Colonic mucosa (tissue), 4 donors: ENCODE data around the gene SLC1A7. TPM values are rescaled to one million over a fixed set of nuclear protein-coding genes. Genes with fewer than 3 reads are reported as not detected.

Source experiments
- DNase-seq: peaks from one replicate; pipeline ENCODE4 v3.0.0-alpha.2; 2020
- H3K27ac ChIP-seq: fragments of 200-600 bp; one replicate; pipeline ENCODE4 v1.8.0; 2021
- H3K27me3 ChIP-seq: fragments of 200-600 bp; one replicate; pipeline ENCODE4 v1.8.0; 2021
- H3K36me3 ChIP-seq: fragments of 200-600 bp; one replicate; pipeline ENCODE4 v1.8.0; 2021
- H3K4me1 ChIP-seq: fragments of 200-600 bp; one replicate; pipeline ENCODE4 v1.8.0; 2021; ENCODE audit warnings: mild to moderate bottlenecking
- H3K4me3 ChIP-seq: fragments of 200-600 bp; one replicate; pipeline ENCODE4 v1.8.0; 2021
- H3K9ac ChIP-seq, 2 donors: one replicate each; pipeline ENCODE4 v1.7.0; 2013; ENCODE audit warnings: control low read depth in 2 of 2, low read depth in 2 of 2, low read length in 2 of 2
- H3K9me3 ChIP-seq: fragments of 200-600 bp; one replicate; pipeline ENCODE4 v1.8.0; 2021
- intact Hi-C: fragments of 100-400 bp; cut with DNase I; formaldehyde crosslinking; loops from one replicate; pipeline ENCODE4 v1.14.1; 2022
- total RNA-seq, 2 donors: library from RNA; stranded (reverse); fragmentation: NEBNext Ultra II Directional in 1 of 2; extraction: Animal tissue kit (Norgen Biotek cat#: 25700) in 1 of 2; gene quantifications; one replicate each; pipeline ENCODE4 v1.2.1, GENCODE V29; 2021
- TF ChIP-seq, protein P1 (sequence below): fragments of 200-600 bp; IDR thresholded peaks from one replicate; pipeline ENCODE4 v1.8.0; 2022; ENCODE audit warnings: antibody characterized with exemption, mild to moderate bottlenecking
- donor health status: healthy.
- donor health status: DM: no; HTN: no; CAD: no.
- donor health status: DM: no; HTN: no; CAD: no.

The SLC1A7 gene
- 1 to 10 TPM in 1 of 2 donors, under 1 TPM in 1; 0.50 to 1.1 TPM for total RNA-seq

DNA sequence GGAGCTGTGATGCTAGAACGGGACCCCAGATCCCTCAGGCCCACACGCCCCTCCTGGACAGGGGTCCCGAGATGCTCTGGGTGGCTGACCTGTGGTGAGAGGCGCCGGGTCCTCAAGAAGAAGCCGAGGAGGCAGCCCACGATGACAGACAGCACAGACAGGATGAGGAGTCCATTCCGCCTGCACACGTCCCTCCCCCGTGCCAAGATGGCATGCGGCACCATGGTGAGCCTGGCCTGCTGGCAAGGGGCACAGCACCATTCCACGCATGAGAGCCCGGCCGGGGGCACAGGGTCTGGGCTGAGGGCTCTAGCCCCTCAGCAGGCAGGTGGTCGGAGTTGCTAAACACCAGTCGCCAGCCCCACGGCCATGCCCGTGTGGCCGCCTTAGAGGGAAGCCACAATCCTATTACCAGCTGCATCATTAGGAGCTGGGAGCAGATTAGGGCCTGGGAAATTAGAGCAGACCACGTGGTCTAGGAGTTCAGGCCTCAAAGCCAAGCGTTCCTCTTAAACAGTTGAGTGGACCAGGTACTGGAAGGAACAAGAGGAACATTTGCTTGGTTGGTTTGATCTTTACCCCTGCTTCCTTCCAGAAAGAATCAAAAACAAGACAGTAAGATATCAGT, at the start of gene SLC1A7:
Gene SLC1A7 (minus strand): TSS at position 413 of the 628 bp plus-strand sequence. CDS start 189 bp downstream, at position 224.
- H3K27me3 ChIP-seq: no peaks in the 10 kb centered on the region
- H3K4me1 ChIP-seq: no peaks in the 10 kb centered on the region
- no peak within 1 kb of the TSS for H3K9ac ChIP-seq
- H3K4me3 ChIP-seq: no peak within 1 kb of the TSS
- DNase-seq: no peak
- no peaks in the 10 kb centered on the region for H3K36me3 ChIP-seq
- intact Hi-C loops: no loop called here
- H3K9me3 ChIP-seq: no peaks in the 10 kb centered on the region
- TF ChIP-seq, protein P1, sequence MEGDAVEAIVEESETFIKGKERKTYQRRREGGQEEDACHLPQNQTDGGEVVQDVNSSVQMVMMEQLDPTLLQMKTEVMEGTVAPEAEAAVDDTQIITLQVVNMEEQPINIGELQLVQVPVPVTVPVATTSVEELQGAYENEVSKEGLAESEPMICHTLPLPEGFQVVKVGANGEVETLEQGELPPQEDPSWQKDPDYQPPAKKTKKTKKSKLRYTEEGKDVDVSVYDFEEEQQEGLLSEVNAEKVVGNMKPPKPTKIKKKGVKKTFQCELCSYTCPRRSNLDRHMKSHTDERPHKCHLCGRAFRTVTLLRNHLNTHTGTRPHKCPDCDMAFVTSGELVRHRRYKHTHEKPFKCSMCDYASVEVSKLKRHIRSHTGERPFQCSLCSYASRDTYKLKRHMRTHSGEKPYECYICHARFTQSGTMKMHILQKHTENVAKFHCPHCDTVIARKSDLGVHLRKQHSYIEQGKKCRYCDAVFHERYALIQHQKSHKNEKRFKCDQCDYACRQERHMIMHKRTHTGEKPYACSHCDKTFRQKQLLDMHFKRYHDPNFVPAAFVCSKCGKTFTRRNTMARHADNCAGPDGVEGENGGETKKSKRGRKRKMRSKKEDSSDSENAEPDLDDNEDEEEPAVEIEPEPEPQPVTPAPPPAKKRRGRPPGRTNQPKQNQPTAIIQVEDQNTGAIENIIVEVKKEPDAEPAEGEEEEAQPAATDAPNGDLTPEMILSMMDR: no peak
- no peak within 1 kb of the TSS for H3K27ac ChIP-seq

DNA sequence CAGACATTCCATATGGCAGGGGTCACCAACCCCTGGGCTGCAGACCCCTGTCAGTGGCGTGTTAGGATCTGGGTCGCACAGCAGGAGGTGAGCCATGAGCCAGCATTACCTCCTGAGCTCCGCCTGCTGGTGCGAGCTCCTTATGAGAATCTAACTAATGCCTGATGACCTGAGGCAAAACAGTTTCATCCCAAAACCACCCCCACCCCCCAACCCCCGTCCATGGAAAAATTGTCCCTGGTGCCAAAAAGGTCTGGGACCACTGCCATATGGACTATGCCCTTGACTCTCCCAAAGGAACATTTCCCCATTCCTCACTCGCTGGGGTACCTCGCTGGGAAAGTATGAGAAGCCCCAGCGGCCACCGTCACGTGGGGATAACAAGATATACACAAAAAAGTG, 47.8 kb upstream of the SLC1A7 start:
- DNase-seq: no peak
- TF ChIP-seq, protein P1: no peak
- Histone ChIP-seq H3K36me3 (no peaks in the 10 kb centered on the region), H3K9me3 (no peaks in the 10 kb centered on the region), H3K27me3 (no peaks in the 10 kb centered on the region), H3K9ac (no peak overlapping the region), H3K4me1 (no peaks in the 10 kb centered on the region), H3K27ac (no peak overlapping the region), H3K4me3 (no peak overlapping the region)
- intact Hi-C loops: no loop called here

DNA sequence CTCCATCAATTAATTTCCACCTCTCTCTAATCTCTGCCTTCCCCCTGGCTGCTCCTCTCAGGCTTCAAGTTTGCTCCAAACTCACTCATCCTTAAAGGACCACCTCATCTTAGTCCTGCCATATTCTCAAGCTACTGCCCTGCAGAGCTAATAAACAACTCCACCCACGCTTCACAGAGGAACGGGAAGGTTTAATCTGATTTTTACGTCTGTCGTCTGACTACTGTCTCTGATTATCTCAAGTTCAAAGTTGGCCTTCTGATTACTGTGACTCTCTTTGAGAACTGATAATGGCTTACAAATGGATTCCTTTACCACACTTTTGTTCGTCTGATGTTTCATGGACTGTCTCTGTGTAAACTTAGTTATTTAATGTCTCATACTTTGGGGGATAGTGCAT, 46.6 kb upstream of the SLC1A7 start:
- Histone ChIP-seq H3K9me3 (no peaks in the 10 kb centered on the region), H3K9ac (no peak overlapping the region), H3K27me3 (no peaks in the 10 kb centered on the region), H3K4me1 (peaks cover 3% of the 10 kb centered on the region), H3K27ac (no peak overlapping the region), H3K4me3 (no peak overlapping the region), H3K36me3 (no peaks in the 10 kb centered on the region)
- TF ChIP-seq, protein P1: no peak
- no peak for DNase-seq
- intact Hi-C loops: loop anchor here (10.0 kb wide), 1 partner anchor 484 kb away; no protein-coding TSS in a partner anchor

DNA sequence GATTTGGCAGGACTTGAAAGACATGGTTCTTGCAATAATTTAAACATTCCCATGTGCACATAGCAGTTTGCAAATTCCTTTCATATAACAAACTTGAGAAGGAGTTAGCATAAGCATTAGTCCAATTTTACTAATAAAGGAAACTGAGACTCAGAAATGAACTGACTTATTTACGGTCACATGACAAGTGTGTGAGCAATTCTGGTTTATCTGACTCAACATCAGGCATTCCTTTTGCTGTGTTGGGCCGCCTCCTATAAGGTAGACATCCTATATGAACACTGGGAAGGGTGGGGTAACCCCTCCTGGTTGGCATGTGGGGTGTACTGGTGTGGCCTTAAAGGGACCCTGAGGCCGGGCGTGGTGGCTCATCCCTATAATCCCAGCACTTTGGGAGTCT, 45.7 kb upstream of the SLC1A7 start:
- peaks cover 6% of the 10 kb centered on the region for H3K4me1 ChIP-seq
- no peak overlapping the region for H3K9ac ChIP-seq
- no peaks in the 10 kb centered on the region for H3K36me3 ChIP-seq
- no peak overlapping the region for H3K4me3 ChIP-seq
- TF ChIP-seq, protein P1: no peak
- no peaks in the 10 kb centered on the region for H3K9me3 ChIP-seq
- intact Hi-C loops: loop anchor here (10.0 kb wide), 1 partner anchor 483 kb away; no protein-coding TSS in a partner anchor
- no peak for DNase-seq
- H3K27me3 ChIP-seq: no peaks in the 10 kb centered on the region
- H3K27ac ChIP-seq: no peak overlapping the region

DNA sequence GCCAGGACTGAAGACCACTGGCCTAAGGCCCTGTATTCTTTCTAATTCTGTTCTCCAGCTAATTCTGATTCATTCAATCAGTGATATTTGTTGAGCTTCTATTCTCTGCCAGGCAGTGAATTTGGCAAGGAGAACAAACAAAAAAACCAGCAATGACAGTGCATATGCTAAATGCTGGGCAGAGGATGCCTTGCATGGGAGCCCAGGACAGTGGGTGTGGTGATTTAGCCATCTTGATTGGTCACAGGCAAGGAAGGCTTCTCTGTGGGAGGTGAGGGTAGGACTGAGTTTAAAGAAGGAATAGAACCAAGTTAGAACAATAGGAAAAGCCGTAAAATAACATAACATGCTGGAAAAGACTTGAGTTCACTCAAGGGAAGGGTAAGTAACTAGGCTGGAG, 45.0 kb upstream of the SLC1A7 start:
- H3K4me3 ChIP-seq: no peak overlapping the region
- no peaks in the 10 kb centered on the region for H3K9me3 ChIP-seq
- H3K27ac ChIP-seq: no peak overlapping the region
- TF ChIP-seq, protein P1: no peak
- no peak overlapping the region for H3K9ac ChIP-seq
- no peaks in the 10 kb centered on the region for H3K36me3 ChIP-seq
- peaks cover 6% of the 10 kb centered on the region for H3K4me1 ChIP-seq
- no peaks in the 10 kb centered on the region for H3K27me3 ChIP-seq
- intact Hi-C loops: loop anchor here (10.0 kb wide), 1 partner anchor 483 kb away; no protein-coding TSS in a partner anchor
- no peak for DNase-seq
